ENCODE measurements around the gene AKR7A3. TPM values are rescaled to one million over a fixed set of nuclear protein-coding genes. Genes with fewer than 3 reads are reported as not detected.
"Not testable (repeated sequence)": the region's sequence is repeated elsewhere in the genome, so short reads cannot be mapped to it uniquely, and the experiment has no call there.

AKR7A3 gene
- polyA plus RNA-seq, 1 experiment: 0.37 TPM

DNA sequence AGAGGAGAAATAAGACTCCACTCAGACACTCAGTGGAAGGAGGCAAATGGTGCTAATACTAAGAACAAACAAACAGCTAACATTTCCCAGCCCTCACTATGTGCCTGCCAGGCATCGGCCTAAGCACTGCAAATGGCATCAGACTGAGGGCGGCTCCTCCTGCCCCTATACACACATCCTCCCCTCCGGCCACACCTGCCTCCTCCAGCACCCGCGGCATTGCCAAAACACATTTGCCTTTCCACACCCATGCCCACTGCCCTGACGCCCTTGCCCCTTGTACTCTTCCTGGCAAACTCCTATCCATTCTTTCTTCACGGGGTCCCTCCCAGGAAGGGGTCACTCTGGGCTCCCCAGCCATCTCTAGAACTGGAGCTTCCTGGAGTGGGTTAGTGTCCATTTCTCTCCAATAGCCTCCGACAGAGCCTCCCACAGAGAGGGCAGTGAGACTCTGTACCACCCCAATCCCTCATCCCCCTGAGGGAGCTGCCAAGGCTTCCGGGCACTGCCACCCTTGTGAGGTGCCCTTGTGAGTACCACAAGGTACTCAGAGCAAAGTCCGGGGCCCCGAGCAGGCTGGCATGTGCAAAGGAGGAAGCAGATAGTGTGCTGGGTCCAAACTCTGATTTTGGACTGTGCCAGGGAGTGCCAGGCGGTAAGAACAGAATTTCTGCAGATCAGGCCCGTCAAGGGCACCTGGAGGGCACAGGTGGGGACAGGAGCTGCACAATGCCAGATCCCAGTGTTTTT is 959 bp downstream of the AKR7A3 start:
- Histone ChIP-seq H3K36me3 (ENCODE audit: control insufficient read depth, insufficient read depth, low read length) (no peaks in the 10 kb centered on the region), H3K27me3 (ENCODE audit: control insufficient read depth, insufficient read depth, low read length) (no peaks in the 10 kb centered on the region), H3K4me3 (ENCODE audit: low read depth, low read length) (no peak overlapping the region)
- POLR2A ChIA-PET: no interaction called here
- CTCF ChIA-PET: no interaction called here
- TF ChIP-seq, protein P1, sequence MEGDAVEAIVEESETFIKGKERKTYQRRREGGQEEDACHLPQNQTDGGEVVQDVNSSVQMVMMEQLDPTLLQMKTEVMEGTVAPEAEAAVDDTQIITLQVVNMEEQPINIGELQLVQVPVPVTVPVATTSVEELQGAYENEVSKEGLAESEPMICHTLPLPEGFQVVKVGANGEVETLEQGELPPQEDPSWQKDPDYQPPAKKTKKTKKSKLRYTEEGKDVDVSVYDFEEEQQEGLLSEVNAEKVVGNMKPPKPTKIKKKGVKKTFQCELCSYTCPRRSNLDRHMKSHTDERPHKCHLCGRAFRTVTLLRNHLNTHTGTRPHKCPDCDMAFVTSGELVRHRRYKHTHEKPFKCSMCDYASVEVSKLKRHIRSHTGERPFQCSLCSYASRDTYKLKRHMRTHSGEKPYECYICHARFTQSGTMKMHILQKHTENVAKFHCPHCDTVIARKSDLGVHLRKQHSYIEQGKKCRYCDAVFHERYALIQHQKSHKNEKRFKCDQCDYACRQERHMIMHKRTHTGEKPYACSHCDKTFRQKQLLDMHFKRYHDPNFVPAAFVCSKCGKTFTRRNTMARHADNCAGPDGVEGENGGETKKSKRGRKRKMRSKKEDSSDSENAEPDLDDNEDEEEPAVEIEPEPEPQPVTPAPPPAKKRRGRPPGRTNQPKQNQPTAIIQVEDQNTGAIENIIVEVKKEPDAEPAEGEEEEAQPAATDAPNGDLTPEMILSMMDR (IDR thresholded peaks at IDR 0.05; ENCODE audit: insufficient read depth, low read depth, low read length): no peak
- DNase-seq (ENCODE audit: low read depth): no peak

DNA sequence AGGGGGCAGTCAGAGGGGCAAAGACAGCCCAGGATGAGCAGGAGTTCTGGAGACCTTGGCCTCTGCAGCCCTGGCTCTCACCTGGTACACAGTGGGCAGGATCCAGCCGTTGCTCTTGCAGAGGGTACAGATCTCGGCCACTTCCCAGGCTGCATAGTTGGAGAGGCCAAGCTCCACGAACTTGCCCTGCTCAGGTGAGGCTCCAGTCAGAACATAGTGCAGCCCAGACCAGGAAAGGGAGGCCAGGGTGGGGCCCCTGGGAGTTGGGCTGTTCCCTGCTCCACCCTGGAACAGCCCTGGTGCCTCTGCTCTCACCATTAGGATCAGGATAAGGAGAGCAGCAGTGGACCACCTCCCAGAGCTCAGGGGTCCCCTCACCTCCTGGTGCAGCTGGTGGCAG is 2.8 kb downstream of the AKR7A3 start:
- POLR2A ChIA-PET; CTCF ChIA-PET; DNase-seq (ENCODE audit: low read depth); H3K27me3 ChIP-seq (ENCODE audit: control insufficient read depth, insufficient read depth, low read length); H3K4me3 ChIP-seq (ENCODE audit: low read depth, low read length); H3K36me3 ChIP-seq (ENCODE audit: control insufficient read depth, insufficient read depth, low read length): not testable (repeated sequence)

DNA sequence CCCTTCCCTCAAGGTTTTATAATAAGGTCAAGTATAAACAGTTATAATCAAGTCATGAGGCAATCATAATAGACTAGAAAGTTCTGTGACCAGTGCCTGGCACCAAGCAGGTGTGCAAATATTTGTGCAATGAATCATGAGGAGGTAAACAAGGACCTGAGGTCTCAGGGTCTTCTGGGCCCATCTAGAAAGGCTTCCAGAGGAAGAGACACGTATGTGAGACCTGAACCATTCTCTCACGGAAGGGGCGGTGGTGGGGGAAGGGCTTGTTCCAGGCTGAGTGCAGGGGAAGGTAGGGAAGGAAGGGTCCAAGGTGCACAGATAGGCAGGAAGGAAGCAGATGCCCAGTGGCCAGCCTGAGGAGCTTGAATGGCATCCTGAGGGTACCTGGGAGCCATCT is 3.2 kb downstream of the AKR7A3 start:
- H3K36me3 ChIP-seq (ENCODE audit: control insufficient read depth, insufficient read depth, low read length); DNase-seq (ENCODE audit: low read depth); H3K27me3 ChIP-seq (ENCODE audit: control insufficient read depth, insufficient read depth, low read length); CTCF ChIA-PET; H3K4me3 ChIP-seq (ENCODE audit: low read depth, low read length); POLR2A ChIA-PET: not testable (repeated sequence)

DNA sequence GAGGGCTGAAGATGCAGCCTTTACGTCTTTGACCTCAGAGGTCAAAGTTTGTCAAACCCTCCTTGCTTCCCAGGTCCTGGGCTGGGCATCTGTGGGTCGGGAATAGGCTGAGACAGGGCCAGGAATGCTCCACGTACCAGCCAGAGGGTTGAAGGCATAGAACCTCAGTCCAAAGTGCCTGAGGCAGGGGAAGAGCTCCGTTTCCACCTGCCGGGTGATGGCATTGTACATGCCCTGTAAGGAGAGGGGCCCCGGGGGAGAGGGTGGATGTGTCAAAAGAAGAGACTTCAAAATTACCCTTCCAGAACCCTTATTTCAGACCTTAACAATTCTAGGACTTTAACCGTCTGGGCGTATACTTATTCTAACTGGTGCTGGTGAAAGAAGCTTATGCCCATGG is 3.7 kb downstream of the AKR7A3 start:
- no peak overlapping the region for H3K4me3 ChIP-seq (ENCODE audit: low read depth, low read length)
- H3K36me3 ChIP-seq (ENCODE audit: control insufficient read depth, insufficient read depth, low read length): no peaks in the 10 kb centered on the region
- POLR2A ChIA-PET: no interaction called here
- TF ChIP-seq, protein P1 (IDR thresholded peaks at IDR 0.05; ENCODE audit: insufficient read depth, low read depth, low read length): no peak
- CTCF ChIA-PET: no interaction called here
- no peaks in the 10 kb centered on the region for H3K27me3 ChIP-seq (ENCODE audit: control insufficient read depth, insufficient read depth, low read length)
- no peak for DNase-seq (ENCODE audit: low read depth)

DNA sequence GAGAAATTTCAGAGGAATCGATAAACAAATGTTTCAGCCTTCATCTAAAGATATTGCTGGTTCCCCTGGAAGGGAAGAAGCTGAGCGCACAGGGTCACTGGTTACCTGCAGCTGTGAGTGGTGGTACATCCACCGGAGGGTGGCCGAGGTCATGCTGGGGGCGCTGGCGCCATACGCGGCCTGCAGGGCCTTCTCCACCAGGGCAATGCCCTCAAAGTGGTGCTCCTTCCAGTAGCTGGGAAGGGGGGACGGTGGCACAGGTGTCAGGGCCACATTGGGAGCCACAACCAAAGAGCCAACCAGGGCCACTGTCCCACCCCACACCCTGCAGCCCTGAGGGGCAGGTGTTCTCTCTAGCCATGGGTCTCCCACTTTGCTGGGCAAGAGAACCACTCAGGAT is 4.7 kb downstream of the AKR7A3 start:
- H3K36me3 ChIP-seq (ENCODE audit: control insufficient read depth, insufficient read depth, low read length): no peaks in the 10 kb centered on the region
- ChIA-PET POLR2A (no interaction called here), CTCF (interaction anchor here (1.2 kb wide), 1 partner anchor 11 kb away, joined by 3 read pairs; no protein-coding TSS in a partner anchor)
- no peaks in the 10 kb centered on the region for H3K27me3 ChIP-seq (ENCODE audit: control insufficient read depth, insufficient read depth, low read length)
- no peak overlapping the region for H3K4me3 ChIP-seq (ENCODE audit: low read depth, low read length)
- DNase-seq (ENCODE audit: low read depth): no peak
- TF ChIP-seq, protein P1 (IDR thresholded peaks at IDR 0.05; ENCODE audit: insufficient read depth, low read depth, low read length): no peak

DNA sequence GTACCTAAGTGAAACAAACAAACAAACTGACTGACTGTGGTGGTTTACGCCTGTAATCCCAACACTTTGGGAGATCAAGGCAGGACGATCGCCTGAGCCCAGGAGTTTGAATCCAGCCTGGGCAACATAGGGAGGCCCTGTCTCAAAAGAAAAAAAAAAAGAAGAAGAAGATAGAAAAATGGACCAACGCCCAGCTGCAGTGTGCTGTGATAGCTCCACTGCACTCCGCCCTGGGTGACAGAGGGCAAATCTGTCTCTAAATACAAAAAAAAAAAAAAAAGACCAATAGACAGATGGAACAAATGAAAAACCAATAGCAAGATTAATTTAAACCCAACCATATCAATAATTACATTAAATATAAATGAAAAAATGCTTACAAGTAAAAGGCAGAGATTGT is 13.9 kb downstream of the AKR7A3 start:
- no peaks in the 10 kb centered on the region for H3K36me3 ChIP-seq (ENCODE audit: control insufficient read depth, insufficient read depth, low read length)
- TF ChIP-seq, protein P1 (IDR thresholded peaks at IDR 0.05; ENCODE audit: insufficient read depth, low read depth, low read length): no peak
- no peak overlapping the region for H3K4me3 ChIP-seq (ENCODE audit: low read depth, low read length)
- DNase-seq (ENCODE audit: low read depth): no peak
- CTCF ChIA-PET: no interaction called here
- no peaks in the 10 kb centered on the region for H3K27me3 ChIP-seq (ENCODE audit: control insufficient read depth, insufficient read depth, low read length)
- POLR2A ChIA-PET: no interaction called here

DNA sequence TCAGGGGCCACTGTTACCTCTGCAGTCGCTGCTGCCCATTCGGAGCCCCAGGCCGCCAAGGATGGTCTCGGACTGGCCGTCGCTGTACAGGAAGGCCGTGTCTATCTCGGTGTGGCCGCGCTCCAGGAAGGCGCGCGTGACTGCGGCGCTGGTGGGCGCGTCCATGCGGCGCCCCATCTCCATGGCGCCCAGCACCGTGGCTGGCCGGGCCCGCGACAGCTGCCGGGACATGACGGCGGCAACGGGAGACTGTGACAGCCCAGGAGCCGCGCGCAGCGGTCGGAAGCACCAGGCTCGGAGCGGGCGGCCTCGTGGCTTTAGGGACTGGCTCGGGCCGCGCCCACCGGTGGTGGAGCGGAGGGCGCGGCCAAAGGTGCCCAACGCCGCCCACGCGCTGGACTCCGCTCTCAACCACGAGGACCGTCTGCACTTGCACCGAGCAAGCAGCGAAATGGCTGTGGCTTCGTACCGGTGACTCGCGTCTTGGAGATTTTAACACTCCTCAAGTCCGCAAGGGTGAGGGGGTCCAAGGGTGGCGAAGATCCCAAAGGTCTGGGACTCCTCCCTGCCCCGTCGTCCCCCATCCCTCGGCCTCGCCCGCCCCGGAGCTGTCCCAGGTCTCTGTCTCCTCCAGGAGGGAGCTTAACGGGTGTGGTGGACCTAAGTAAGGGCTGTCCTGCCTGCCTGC is 14.6 kb downstream of the AKR7A3 start:
- POLR2A ChIA-PET; DNase-seq (ENCODE audit: low read depth); H3K36me3 ChIP-seq (ENCODE audit: control insufficient read depth, insufficient read depth, low read length); CTCF ChIA-PET; H3K4me3 ChIP-seq (ENCODE audit: low read depth, low read length); H3K27me3 ChIP-seq (ENCODE audit: control insufficient read depth, insufficient read depth, low read length): not testable (repeated sequence)

Data from BJ (cell line).